GM06990 (cell line): Measurements from ENCODE around the gene CNPY3.

Experiments used
- DNase-seq: peaks from one replicate; pipeline ENCODE4 v3.0.0-alpha.2; 2011; ENCODE audit not compliant: insufficient read length; ENCODE audit errors: extremely low read depth
- H3K27me3 ChIP-seq: replicated peaks from 2 replicates; pipeline ENCODE4 v1.6.0; 2011; ENCODE audit warnings: low read length; ENCODE audit not compliant: control insufficient read depth, insufficient read depth
- H3K36me3 ChIP-seq: 2 replicates; pipeline ENCODE4 v1.5.1; 2011; ENCODE audit warnings: low read length; ENCODE audit not compliant: control insufficient read depth, insufficient read depth
- H3K4me3 ChIP-seq: replicated peaks from 2 replicates; pipeline ENCODE4 v1.5.1; 2011; ENCODE audit warnings: low read depth, mild to moderate bottlenecking, control low read depth, low read length
- TF ChIP-seq, protein P1 (sequence below): IDR thresholded peaks from 2 replicates; pipeline ENCODE4 v1.5.1; 2011; ENCODE audit warnings: low read length, control low read depth, mild to moderate bottlenecking, inconsistent platforms; ENCODE audit not compliant: insufficient read depth, poor library complexity, severe bottlenecking

Gene CNPY3

DNA sequence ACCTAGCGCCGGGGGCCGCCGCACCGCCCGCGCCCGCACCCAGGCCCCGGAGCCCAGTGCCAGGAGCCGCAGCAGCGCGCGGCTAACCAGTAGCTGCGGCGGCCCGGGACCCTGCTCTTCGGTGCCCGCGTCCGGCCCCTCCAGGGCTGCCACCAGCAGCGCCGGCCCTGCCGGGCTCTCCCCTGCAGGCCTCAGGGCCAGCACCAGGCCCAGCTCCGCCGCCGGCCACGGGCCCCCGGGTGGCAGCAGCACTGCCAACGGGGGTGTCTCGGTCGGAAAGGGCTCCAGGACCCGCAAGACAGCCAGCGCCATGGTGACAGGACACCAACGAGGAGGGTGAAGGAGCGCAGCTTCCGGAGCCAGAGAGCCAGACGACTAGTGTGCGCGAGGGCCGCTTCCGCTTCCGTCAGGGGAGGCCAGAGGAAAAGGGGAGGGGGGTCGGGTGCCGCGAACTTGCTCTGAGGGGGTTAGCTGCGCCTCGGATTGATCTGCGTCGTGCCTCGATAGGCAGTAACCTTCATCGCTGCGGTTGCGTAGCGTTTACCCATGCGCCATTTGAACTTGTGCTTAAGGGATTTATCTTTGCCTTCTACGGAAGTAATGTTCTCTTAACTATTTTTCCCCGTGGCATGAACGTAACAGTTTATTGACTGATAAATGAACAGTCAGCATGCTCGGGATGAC lies 49.7 kb downstream of the CNPY3 start, which contains the start of gene PEX6:
Gene PEX6, minus strand, starts transcription at position 343 of the 684 bp plus-strand sequence. Its CDS starts 31 bp downstream, at position 312.
- Histone ChIP-seq H3K4me3 (peak within 1 kb of the TSS; percentile 73), H3K36me3 (no peaks in the 10 kb centered on the region; the same call in none of the 2 replicates)

DNA sequence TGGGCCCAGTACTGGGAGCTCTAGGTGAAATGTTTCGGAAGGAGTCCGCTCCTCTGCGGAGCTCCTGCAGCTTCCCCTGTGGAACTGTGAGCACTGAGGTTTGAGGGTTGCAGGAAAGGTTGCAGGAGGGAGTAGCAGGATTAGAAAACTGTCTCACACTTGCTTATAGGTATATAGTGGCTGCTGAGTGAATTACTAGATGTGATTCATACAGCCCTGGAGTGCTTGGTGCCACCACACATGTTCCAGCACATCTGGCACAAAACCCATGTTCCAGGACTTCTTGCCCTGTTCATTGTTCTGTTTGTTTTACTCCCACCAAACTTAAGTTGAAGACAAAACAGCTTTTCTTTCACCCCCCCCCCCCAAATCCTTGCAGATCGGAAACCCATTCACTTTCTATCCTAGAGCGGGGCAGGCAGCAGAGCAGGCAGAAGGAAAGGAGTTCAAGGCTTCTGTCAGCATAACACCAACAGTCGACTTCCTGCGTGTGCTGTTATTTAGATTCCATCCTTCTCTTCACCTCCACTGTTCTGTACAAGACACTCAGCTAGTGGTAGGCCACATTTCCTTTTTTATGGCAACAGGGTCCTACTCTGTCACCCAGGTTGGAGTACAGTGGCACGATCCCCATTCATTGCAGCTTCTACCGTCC lies 50.4 kb downstream of the CNPY3 start:
- no peak for DNase-seq
- Histone ChIP-seq H3K36me3 (no peaks in the 10 kb centered on the region; the same call in 1 of the 2 replicates), H3K27me3 (no peaks in the 10 kb centered on the region), H3K4me3 (peak overlapping the region; percentile 73)
- TF ChIP-seq, protein P1, sequence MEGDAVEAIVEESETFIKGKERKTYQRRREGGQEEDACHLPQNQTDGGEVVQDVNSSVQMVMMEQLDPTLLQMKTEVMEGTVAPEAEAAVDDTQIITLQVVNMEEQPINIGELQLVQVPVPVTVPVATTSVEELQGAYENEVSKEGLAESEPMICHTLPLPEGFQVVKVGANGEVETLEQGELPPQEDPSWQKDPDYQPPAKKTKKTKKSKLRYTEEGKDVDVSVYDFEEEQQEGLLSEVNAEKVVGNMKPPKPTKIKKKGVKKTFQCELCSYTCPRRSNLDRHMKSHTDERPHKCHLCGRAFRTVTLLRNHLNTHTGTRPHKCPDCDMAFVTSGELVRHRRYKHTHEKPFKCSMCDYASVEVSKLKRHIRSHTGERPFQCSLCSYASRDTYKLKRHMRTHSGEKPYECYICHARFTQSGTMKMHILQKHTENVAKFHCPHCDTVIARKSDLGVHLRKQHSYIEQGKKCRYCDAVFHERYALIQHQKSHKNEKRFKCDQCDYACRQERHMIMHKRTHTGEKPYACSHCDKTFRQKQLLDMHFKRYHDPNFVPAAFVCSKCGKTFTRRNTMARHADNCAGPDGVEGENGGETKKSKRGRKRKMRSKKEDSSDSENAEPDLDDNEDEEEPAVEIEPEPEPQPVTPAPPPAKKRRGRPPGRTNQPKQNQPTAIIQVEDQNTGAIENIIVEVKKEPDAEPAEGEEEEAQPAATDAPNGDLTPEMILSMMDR = no peak

More for the DNA sequence above, 49.7 kb downstream of the CNPY3 start, which contains the start of gene PEX6:
- TF ChIP-seq, protein P1 = no peak
- DNase-seq = peak; percentile 90
- H3K27me3 ChIP-seq = no peaks in the 10 kb centered on the region

DNA sequence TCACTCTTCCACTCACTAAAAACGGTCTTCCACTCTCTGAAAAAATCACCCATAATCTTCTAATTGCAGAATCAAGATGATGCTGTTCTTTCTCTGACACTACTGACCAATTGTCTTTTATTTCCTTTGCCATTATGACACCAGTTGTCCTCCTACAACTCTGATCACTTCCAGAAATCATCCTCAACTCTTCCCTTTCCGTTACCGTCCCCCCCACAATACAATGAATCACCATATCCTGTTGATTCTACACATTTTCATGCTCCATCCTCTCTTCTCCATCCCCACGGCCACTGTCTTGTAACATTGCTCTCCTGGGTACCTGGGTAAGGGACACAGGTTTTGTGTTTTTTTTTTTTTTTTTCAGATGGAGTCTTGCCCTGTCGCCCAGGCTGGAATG lies 52.6 kb downstream of the CNPY3 start:
- Histone ChIP-seq H3K27me3 (no peaks in the 10 kb centered on the region), H3K4me3 (no peak overlapping the region), H3K36me3 (no peaks in the 10 kb centered on the region)
- DNase-seq = no peak
- TF ChIP-seq, protein P1 = no peak

DNA sequence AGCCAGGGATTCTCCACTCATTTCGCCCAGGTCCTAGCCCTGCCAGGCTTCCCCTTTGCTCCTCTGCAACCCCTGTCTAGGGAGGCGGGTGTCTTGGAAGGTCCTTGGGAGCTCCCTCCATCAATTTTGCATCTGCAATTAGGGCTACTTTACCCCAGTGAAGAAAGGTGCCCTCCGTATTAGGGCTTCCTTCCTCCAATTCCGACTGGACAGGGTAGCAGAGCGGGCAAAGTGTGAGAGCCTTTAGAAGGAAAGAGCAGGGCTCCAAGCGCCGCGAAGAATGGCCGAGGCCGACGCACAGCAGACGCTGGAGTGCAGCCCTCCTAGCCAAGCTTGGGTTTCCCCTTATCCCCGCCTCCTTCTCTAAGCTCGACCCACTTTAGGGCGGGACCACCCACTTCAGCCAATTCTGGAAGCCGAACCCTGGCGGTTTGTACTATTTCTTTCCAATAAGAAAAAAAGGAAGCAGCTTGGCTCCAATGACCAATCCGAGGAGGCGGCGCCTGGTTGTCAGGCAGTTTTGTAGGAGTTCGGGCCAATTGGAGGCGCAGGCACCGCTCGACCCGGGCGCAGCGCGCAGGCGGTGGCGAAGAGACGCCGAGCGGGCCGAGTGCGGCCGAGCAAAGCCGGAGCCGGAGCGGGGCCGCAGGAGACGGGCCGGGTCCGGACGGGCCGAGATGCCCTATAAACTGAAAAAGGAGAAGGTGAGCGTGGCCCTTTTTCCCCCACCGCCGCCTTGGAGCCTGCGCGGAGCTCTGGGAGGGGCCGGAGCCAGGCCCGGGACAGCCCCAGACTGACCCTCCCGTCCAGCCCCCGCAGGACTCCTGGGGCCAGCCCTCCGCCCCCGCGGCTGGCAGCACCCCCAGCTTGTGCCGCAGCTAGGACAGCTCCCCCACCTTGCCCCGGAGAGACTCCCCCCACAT lies 55.0 kb downstream of the CNPY3 start, which contains the start of gene PPP2R5D:
Gene PPP2R5D, plus strand, starts transcription at position 570 of the 923 bp plus-strand sequence. Its CDS starts 108 bp downstream, at position 678.
- Histone ChIP-seq H3K4me3 (peak within 1 kb of the TSS; percentile 83), H3K27me3 (no peaks in the 10 kb centered on the region), H3K36me3 (no peaks in the 10 kb centered on the region; the same call in none of the 2 replicates)
- TF ChIP-seq, protein P1 = no peak
- DNase-seq = peak; percentile 92

DNA sequence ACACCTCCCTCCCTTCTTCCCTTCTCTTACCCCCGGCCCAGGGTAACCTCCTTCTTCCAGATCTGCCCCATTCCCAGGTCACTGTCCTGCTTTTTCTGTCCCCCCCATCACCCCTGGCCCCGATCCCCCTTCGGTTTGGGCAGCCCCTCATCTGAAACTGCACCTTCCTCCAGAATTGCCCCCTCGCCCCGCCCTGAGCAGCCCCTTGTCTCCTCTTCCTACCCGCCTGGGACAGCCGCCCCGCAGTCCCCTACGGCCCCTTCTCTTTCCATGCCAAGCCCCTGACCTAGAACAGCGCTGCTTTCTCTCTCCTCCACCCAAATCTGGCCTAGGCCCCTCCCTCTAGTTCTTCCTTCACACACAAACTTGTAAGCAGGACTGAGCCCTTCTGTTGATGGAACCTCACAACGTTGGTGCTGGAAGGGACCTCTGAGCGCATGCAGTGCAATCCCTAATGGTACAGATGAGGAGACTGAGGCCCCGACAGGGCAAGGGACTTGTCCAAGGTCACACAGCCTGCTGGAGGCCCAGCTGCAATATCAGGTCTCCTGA lies 55.7 kb downstream of the CNPY3 start:
- TF ChIP-seq, protein P1 = no peak
- Histone ChIP-seq H3K27me3 (no peaks in the 10 kb centered on the region), H3K4me3 (peak overlapping the region; percentile 83), H3K36me3 (peaks cover 2% of the 10 kb centered on the region)
- no peak for DNase-seq
